SK-N-SH (cell line): ENCODE measurements around the gene BTNL2. TPM values are rescaled to one million over a fixed set of nuclear protein-coding genes. Genes with fewer than 3 reads are reported as not detected.

Experiments used
- CTCF ChIA-PET: fragments of 300-600, 350-600 bp; formaldehyde crosslinking; extraction: SDS; loops from one replicate; lab custom pipeline; 2021; lab: Yijun Ruan, JAX
- POLR2A ChIA-PET: fragments of 350-600 bp; sonication (Branson Sonifier 250); formaldehyde crosslinking; extraction: SDS; loops from one replicate; lab custom pipeline; 2020; ENCODE audit warnings: antibody characterized with exemption, inconsistent platforms; lab: Yijun Ruan, JAX
- DNase-seq: peaks from one replicate; pipeline ENCODE4 v3.0.0; 2012
- H2AFZ ChIP-seq: fragments of 200-600 bp; sonication (generic); 2 replicates; pipeline ENCODE4 v1.8.1; 2016; ENCODE audit warnings: antibody characterized with exemption, mild to moderate bottlenecking, low read depth
- H3F3A ChIP-seq: fragments of 200-600 bp; sonication (generic); replicated peaks from 2 replicates; pipeline ENCODE3; 2016; ENCODE audit warnings: antibody characterized with exemption, mild to moderate bottlenecking; ENCODE audit not compliant: insufficient read depth
- H3K27ac ChIP-seq, 2 experiments: fragments of 200-500 bp in 1 of 2; fragments of 200-600 bp in 1 of 2; sonication (Bioruptor generic) in 1 of 2; sonication (generic), shearing (Covaris generic) in 1 of 2; 2 replicates each; pipeline versions ENCODE4 v1.5.1 to v1.6.1; 2014 to 2016; ENCODE audit warnings: low read depth in 2 of 2, inconsistent platforms in 1 of 2, low read length in 1 of 2, mild to moderate bottlenecking in 1 of 2, mixed read lengths in 1 of 2
- H3K27me3 ChIP-seq: fragments of 200-600 bp; sonication (generic), shearing (Covaris generic); 2 replicates; pipeline ENCODE4 v1.6.1; 2016; ENCODE audit warnings: mixed run types; ENCODE audit not compliant: insufficient read depth
- H3K36me3 ChIP-seq, 2 experiments: fragments of 200-500 bp in 1 of 2; fragments of 200-600 bp in 1 of 2; sonication (Bioruptor generic) in 1 of 2; sonication (generic) in 1 of 2; replicated peaks in 1 of 2; 2 replicates each; pipeline versions ENCODE3 to v1.5.1; 2014 to 2016; ENCODE audit warnings: low read length in 1 of 2, mild to moderate bottlenecking in 1 of 2; ENCODE audit not compliant: insufficient read depth in 2 of 2, control insufficient read depth in 1 of 2
- H3K4me1 ChIP-seq, 2 experiments: fragments of 200-500 bp in 1 of 2; fragments of 200-600 bp in 1 of 2; sonication (Bioruptor generic) in 1 of 2; sonication (generic), shearing (Covaris generic) in 1 of 2; 2 replicates each; pipeline versions ENCODE4 v1.5.1 to v1.6.1; 2014 to 2016; ENCODE audit warnings: low read depth in 1 of 2, low read length in 1 of 2, mixed run types in 1 of 2; ENCODE audit not compliant: insufficient read depth in 2 of 2, control insufficient read depth in 1 of 2
- H3K4me2 ChIP-seq: fragments of 200-600 bp; sonication (generic), shearing (Covaris generic); 2 replicates; pipeline ENCODE4 v1.6.1; 2017; ENCODE audit warnings: mixed run types
- H3K4me3 ChIP-seq, 2 experiments: fragments of 200-500 bp in 1 of 2; fragments of 200-600 bp in 1 of 2; sonication (Bioruptor generic) in 1 of 2; sonication (generic), shearing (Covaris generic) in 1 of 2; 2 replicates each; pipeline versions ENCODE4 v1.5.1 to v1.8.1; 2014 to 2016; ENCODE audit warnings: low read depth in 2 of 2, inconsistent platforms in 1 of 2, low read length in 1 of 2, mild to moderate bottlenecking in 1 of 2, mixed read lengths in 1 of 2, moderate library complexity in 1 of 2
- H3K79me2 ChIP-seq: fragments of 200-600 bp; sonication (generic); 2 replicates; pipeline ENCODE4 v1.8.1; 2017; ENCODE audit warnings: mild to moderate bottlenecking; ENCODE audit not compliant: insufficient read depth
- H3K9ac ChIP-seq: fragments of 200-600 bp; sonication (generic); 2 replicates; pipeline ENCODE4 v1.6.1; 2017; ENCODE audit warnings: mixed run types
- H3K9me2 ChIP-seq: fragments of 200-600 bp; sonication (generic); 2 replicates; pipeline ENCODE4 v1.6.1; 2017; ENCODE audit warnings: mixed run types
- H3K9me3 ChIP-seq: fragments of 200-600 bp; sonication (generic); 2 replicates; pipeline ENCODE4 v1.6.1; 2017; ENCODE audit warnings: mixed run types, mild to moderate bottlenecking, moderate library complexity
- H4K20me1 ChIP-seq: fragments of 200-600 bp; sonication (generic); 2 replicates; pipeline ENCODE4 v1.6.1; 2017; ENCODE audit warnings: mild to moderate bottlenecking, mixed run types; ENCODE audit not compliant: insufficient read depth
- ELF1 ChIP-seq: IDR thresholded peaks from 2 replicates; pipeline ENCODE4 v1.4.0; 2012
- FOSL2 ChIP-seq: IDR thresholded peaks from 2 replicates; pipeline ENCODE4 v1.4.0; 2012; ENCODE audit warnings: low read depth, mild to moderate bottlenecking, moderate library complexity, borderline replicate concordance
- FOXM1 ChIP-seq: IDR thresholded peaks from 2 replicates; pipeline ENCODE4 v1.4.0; 2012; ENCODE audit warnings: low read depth, mild to moderate bottlenecking
- GATA2 ChIP-seq: sonication (generic); formaldehyde crosslinking; IDR thresholded peaks from 2 replicates; pipeline ENCODE4 v1.5.0; 2020; ENCODE audit warnings: mild to moderate bottlenecking, missing genetic modification reagents
- JUND ChIP-seq: IDR thresholded peaks from 2 replicates; pipeline ENCODE4 v1.4.0; 2012
- MAX ChIP-seq: IDR thresholded peaks from 2 replicates; pipeline ENCODE4 v1.4.0; 2012; ENCODE audit warnings: low read depth
- PBX3 ChIP-seq: IDR thresholded peaks from 2 replicates; pipeline ENCODE4; 2012
- POLR2AphosphoS5 ChIP-seq: IDR thresholded peaks from 2 replicates; pipeline ENCODE4 v1.6.1; 2012; ENCODE audit warnings: low read depth, low read length
- RAD21 ChIP-seq: IDR thresholded peaks from 2 replicates; pipeline ENCODE4 v1.6.1; 2012; ENCODE audit warnings: mild to moderate bottlenecking, low read length
- RXRA ChIP-seq: IDR thresholded peaks from 2 replicates; pipeline ENCODE4 v1.4.0; 2012; ENCODE audit warnings: low read depth, mild to moderate bottlenecking, borderline replicate concordance
- TAF1 ChIP-seq: IDR thresholded peaks from 2 replicates; pipeline ENCODE4 v1.6.1; 2012; ENCODE audit warnings: low read depth, mild to moderate bottlenecking, low read length, moderate library complexity, borderline replicate concordance
- ZBTB33 ChIP-seq: IDR thresholded peaks from 2 replicates; pipeline ENCODE4 v1.4.0; 2012; ENCODE audit warnings: low read depth, borderline replicate concordance
- WGBS: methylation state at CpG from one replicate; pipeline ENCODE4 v1.1.6; 2017; ENCODE audit warnings: low lambda C conversion rate; 5-methylcytosine and 5-hydroxymethylcytosine counted together
- polyA plus RNA-seq, 3 experiments: library from polyadenylated mRNA; depleted of rRNA; stranded (reverse); fragments of >200 nt; gene quantifications; 2 replicates each; pipeline ENCODE4 v1.2.3, GENCODE V29; 2012

The BTNL2 gene
- polyA plus RNA-seq, 1 of the 3 experiments (the other 2 are of a cell fraction), result not detected

DNA sequence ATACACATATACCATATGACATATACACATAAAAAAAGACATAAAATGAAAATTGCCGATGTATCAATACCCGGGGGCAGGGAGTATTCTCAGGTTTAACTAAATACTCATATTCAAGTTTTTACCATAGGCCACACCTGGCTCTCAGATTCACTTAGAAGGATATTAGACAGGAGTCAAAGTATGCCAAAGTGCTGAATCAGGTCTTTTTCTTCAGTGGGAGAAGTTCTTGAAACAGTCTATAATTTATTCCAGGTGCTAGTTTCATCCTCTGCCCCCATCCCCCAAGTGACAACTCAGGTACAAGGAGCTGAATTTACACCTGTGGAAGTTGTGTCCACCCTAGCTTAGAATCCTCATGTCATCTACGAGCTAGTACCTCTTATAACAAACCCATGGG, 24.2 kb upstream of the BTNL2 start:
- CTCF ChIA-PET, result interaction anchor here (1.0 to 2.9 kb wide), 3 partner anchors 11 to 437 kb away, joined by 3 to 7 read pairs (median 6); no protein-coding TSS in a partner anchor
- 3% methylated on average over 3 of the region's 3 CpGs for WGBS

DNA sequence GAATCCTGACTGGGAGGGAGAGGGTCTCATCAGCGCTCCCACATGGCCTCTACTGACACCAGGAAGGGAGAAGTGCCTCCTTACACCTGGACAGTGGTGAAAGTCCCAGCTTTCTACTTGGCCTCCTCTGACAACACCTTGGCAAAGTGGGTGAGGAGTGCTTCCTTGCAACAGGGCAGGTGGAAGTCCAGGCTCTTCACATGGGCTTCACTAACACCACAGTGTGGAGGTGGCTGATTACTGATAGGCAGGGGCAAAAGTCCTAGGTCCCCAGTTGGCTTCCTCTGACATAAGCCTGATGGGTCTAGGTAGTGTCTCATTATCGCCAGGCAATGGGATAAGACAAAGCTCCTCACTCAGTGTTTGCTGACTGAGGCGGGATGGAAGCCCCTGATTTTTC, 23.2 kb upstream of the BTNL2 start:
- Histone ChIP-seq H3K9me2 (no peaks in the 10 kb centered on the region; the same call in 1 of the 2 replicates), H3K9me3 (no peaks in the 10 kb centered on the region), H3F3A (no peaks in the 10 kb centered on the region), H3K4me3 (no peak overlapping the region), H3K79me2 (no peaks in the 10 kb centered on the region), H3K27ac (no peak overlapping the region), H4K20me1 (no peaks in the 10 kb centered on the region), H2AFZ (no peak overlapping the region), H3K9ac (no peak overlapping the region), H3K4me2 (no peak overlapping the region), H3K4me1 (no peaks in the 10 kb centered on the region), H3K36me3 (no peaks in the 10 kb centered on the region), H3K27me3 (no peaks in the 10 kb centered on the region)
- TF ChIP-seq GATA2 (CRISPR knock-in tag), result no peak
- DNase-seq, result no peak
- ChIA-PET CTCF (interaction anchor here (0.6 to 1.2 kb wide), 3 partner anchors 15 to 438 kb away, joined by 3 to 5 read pairs (median 4); no protein-coding TSS in a partner anchor), POLR2A (no interaction called here)
- WGBS, result 0% methylated on average over 2 of the region's 3 CpGs

More for the DNA sequence above, 24.2 kb upstream of the BTNL2 start:
- no peaks in the 10 kb centered on the region for H4K20me1 ChIP-seq
- H3K9me3 ChIP-seq, result no peaks in the 10 kb centered on the region
- H3K36me3 ChIP-seq, result no peaks in the 10 kb centered on the region
- H3K4me3 ChIP-seq, result no peak overlapping the region
- TF ChIP-seq FOXM1 (no peak), TAF1 (no peak), ZBTB33 (no peak), RAD21 (no peak), MAX (no peak), JUND (no peak), ELF1 (no peak), PBX3 (no peak), FOSL2 (no peak), RXRA (no peak), POLR2AphosphoS5 (no peak)
- no peak overlapping the region for H2AFZ ChIP-seq
- H3K79me2 ChIP-seq, result no peaks in the 10 kb centered on the region
- POLR2A ChIA-PET, result no interaction called here
- H3F3A ChIP-seq, result no peaks in the 10 kb centered on the region
- H3K9ac ChIP-seq, result no peak overlapping the region
- DNase-seq, result no peak
- H3K9me2 ChIP-seq, result no peaks in the 10 kb centered on the region; the same call in 1 of the 2 replicates
- H3K4me2 ChIP-seq, result no peak overlapping the region
- H3K4me1 ChIP-seq, result no peaks in the 10 kb centered on the region
- no peak overlapping the region for H3K27ac ChIP-seq
- H3K27me3 ChIP-seq, result no peaks in the 10 kb centered on the region
